Mucosa of descending colon (tissue), 3 donors: ENCODE measurements around the gene VPS41. TPM values are rescaled to one million over a fixed set of nuclear protein-coding genes. Genes with fewer than 3 reads are reported as not detected.

Source experiments
- ATAC-seq: fragments of 200-7000 bp; cut with Tn5 transposase; one replicate; pipeline ENCODE4 v1.9.1; 2020; ENCODE audit warnings: mild to moderate bottlenecking, moderate library complexity
- DNase-seq, 3 donors: peaks; one replicate each; pipeline ENCODE4 v3.0.0-alpha.2; 2020
- H3K36me3 ChIP-seq: fragments of 200-600 bp; one replicate; pipeline ENCODE4 v1.8.0; 2021; ENCODE audit warnings: low read depth, mild to moderate bottlenecking
- H3K4me1 ChIP-seq: fragments of 200-600 bp; one replicate; pipeline ENCODE4 v1.8.0; 2021; ENCODE audit warnings: low read depth, mild to moderate bottlenecking
- H3K4me3 ChIP-seq: fragments of 200-600 bp; one replicate; pipeline ENCODE4 v1.8.0; 2021; ENCODE audit warnings: mild to moderate bottlenecking
- H3K9me3 ChIP-seq: fragments of 200-600 bp; one replicate; pipeline ENCODE4 v1.8.0; 2021; ENCODE audit warnings: mild to moderate bottlenecking
- intact Hi-C, 2 donors: fragments of 100-400 bp; cut with DNase I in 1 of 2; cut with micrococcal nuclease in 1 of 2; formaldehyde crosslinking; loops; one replicate each; pipeline versions ENCODE4 v1.11.0 to v1.11.1; 2022; cut with DNase I, micrococcal nuclease
- total RNA-seq, 3 donors: library from RNA; stranded (reverse); fragmentation: NEBNext Ultra II Directional in 2 of 3; extraction: Animal tissue kit (Norgen Biotek cat#: 25700) in 2 of 3; gene quantifications; one replicate each; pipeline versions ENCODE4 v1.2.1 to v1.2.4, GENCODE V29; 2021 to 2023
- TF ChIP-seq, protein P1 (sequence below): fragments of 200-600 bp; IDR thresholded peaks from one replicate; pipeline ENCODE4 v1.8.0; 2022; ENCODE audit warnings: antibody characterized with exemption, mild to moderate bottlenecking
- donor health status: DM: no; HTN: no; CAD: no; lungs with moderate emphysema.
- donor health status: DM: no; HTN: no; CAD: no.
- donor health status: DM: no; HTN: yes; CAD: no.

VPS41 gene
- total RNA-seq, 3 donors from 2014 or later = 57.7 to 63.5 (median 63.0) TPM

DNA sequence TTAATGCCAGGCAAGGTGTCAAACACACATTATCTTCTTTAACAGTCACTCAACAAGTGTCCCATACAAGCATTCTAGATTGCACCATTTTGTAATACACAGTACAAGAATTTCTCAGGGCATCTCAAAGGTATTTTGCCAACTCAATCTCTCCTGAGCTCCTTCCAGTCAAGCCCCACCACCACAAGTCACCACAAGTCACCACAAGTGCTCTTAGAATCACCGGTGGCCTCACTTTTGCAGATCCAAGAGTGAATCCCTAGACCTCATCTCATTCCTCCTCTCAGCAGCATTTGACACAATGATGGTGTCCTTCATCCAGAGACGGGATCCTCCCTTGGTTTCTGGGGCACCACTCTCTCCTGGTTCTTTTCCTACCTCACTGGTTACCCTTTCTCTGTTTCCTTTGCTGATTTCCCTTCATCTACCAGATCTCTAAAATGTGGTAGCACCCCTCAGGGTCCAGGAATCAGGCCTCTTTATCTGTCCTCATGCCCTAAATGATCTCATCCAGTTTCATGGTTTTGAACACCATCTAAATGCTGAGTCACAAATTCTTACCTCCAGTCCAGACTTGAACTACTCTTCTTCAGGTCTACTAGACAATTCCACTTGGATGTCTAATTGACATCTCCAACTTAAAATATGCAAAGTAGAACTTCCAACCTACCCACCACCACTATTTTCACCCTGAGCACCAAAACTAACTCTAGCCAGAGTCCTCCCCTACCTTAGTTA, 26.9 kb downstream of the VPS41 start:
- no peak for ATAC-seq
- DNase-seq = no peak
- no peaks in the 10 kb centered on the region for H3K4me1 ChIP-seq
- TF ChIP-seq, protein P1, sequence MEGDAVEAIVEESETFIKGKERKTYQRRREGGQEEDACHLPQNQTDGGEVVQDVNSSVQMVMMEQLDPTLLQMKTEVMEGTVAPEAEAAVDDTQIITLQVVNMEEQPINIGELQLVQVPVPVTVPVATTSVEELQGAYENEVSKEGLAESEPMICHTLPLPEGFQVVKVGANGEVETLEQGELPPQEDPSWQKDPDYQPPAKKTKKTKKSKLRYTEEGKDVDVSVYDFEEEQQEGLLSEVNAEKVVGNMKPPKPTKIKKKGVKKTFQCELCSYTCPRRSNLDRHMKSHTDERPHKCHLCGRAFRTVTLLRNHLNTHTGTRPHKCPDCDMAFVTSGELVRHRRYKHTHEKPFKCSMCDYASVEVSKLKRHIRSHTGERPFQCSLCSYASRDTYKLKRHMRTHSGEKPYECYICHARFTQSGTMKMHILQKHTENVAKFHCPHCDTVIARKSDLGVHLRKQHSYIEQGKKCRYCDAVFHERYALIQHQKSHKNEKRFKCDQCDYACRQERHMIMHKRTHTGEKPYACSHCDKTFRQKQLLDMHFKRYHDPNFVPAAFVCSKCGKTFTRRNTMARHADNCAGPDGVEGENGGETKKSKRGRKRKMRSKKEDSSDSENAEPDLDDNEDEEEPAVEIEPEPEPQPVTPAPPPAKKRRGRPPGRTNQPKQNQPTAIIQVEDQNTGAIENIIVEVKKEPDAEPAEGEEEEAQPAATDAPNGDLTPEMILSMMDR = no peak
- intact Hi-C loops = no loop called here
- no peaks in the 10 kb centered on the region for H3K9me3 ChIP-seq
- H3K4me3 ChIP-seq = no peak overlapping the region
- no peaks in the 10 kb centered on the region for H3K36me3 ChIP-seq

DNA sequence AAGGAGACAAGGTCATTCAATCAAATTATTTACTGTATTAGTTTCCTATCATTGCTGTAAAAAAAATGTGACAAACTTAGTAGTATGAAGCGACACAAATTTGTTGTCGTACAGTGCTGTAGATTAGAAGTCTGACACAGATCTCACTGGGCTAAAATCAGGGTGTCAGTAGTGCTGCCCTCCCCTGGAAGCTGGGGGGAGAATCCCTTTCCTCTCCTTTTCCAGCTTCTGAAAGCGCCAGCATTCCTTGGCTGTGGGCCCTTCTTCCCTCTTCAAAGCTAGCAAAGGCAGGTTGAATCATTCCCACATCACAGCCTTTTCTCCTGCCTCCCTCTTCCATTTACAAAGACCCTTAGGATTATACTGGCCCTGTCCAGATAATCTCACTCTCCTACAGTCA, 28.0 kb downstream of the VPS41 start:
- H3K36me3 ChIP-seq = no peaks in the 10 kb centered on the region
- no peak for ATAC-seq
- TF ChIP-seq, protein P1 = no peak
- no peaks in the 10 kb centered on the region for H3K4me1 ChIP-seq
- DNase-seq = no peak
- no peak overlapping the region for H3K4me3 ChIP-seq
- H3K9me3 ChIP-seq = no peaks in the 10 kb centered on the region
- intact Hi-C loops = no loop called here

DNA sequence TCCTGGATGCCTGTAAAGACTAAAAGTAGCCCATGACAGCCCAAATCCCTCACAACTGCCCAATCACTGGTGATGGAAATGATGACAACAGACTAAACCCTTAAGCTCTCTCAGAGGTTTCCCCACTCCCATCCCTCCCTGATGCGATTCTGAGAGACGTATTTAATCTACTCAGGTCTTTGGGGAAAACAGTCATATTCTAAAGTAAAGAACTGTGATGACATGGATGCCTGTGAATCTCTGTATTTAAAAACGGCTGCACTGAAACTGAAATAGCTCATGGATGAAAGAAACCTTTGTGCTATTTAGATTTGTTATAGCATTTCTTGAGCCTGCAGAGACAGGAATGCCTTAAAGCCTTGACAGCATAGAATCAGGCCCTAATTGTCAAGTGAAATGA, 28.5 kb downstream of the VPS41 start:
- DNase-seq = no peak
- H3K36me3 ChIP-seq = no peaks in the 10 kb centered on the region
- no peaks in the 10 kb centered on the region for H3K4me1 ChIP-seq
- H3K9me3 ChIP-seq = no peaks in the 10 kb centered on the region
- intact Hi-C loops = no loop called here
- TF ChIP-seq, protein P1 = no peak
- ATAC-seq = no peak
- H3K4me3 ChIP-seq = no peak overlapping the region

DNA sequence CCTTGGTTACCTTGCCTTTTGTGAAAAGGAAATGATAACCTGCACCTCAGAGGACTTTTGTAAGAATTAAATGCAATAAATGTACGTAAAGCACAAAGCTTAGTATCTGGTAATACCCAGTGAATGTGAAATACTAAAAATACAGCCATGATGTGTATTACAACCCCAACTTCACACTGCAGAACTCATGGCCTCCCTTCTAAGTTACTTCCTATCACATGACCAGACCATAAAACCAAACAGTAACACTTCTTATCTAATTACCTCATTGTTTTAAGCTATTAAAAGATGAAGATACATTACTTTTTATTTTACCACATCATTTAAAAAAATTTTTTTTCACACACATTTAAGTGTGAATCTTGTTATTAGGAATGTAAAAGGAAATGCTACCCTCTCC, 29.0 kb downstream of the VPS41 start:
- no peaks in the 10 kb centered on the region for H3K9me3 ChIP-seq
- H3K4me3 ChIP-seq = no peak overlapping the region
- H3K36me3 ChIP-seq = no peaks in the 10 kb centered on the region
- intact Hi-C loops = no loop called here
- TF ChIP-seq, protein P1 = no peak
- ATAC-seq (no peak), DNase-seq (no peak)
- no peaks in the 10 kb centered on the region for H3K4me1 ChIP-seq

DNA sequence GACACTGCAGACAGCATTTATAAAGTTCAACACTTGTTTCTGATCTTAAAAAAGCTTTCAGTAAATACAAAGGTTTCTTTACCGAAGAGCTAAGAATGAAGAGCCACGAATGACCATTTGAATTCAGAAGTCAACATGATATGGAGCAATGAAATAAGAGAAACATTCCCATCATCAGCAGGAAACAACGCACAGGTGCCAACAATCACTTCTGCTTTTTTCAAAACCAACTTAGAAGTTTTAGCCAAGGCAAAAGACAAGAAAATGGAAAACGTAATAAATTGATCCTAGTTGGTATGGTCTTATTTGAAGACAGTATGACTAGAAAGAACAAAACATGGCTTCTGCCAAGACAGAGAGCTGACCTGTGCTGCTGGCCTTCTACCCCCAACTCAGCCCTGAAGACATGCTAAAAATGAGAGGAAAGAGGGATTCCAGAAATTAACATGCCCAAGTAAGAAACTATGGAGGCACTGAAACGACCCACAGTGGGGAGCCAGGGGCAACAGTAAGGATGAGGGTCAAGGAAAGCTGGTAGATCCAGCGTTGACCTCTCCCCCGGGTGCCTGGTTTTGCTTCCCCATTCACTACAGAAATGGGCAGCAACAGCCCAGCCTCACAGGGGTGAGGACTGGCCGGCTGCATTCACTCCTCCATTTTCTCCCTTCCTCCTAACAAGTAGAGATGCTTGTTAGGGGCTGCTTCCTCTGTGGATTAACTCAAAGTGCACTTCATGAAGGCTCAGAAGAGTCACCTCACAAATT, 30.1 kb downstream of the VPS41 start:
- DNase-seq = no peak
- H3K4me3 ChIP-seq = no peak overlapping the region
- no peaks in the 10 kb centered on the region for H3K4me1 ChIP-seq
- ATAC-seq = no peak
- TF ChIP-seq, protein P1 = no peak
- no peaks in the 10 kb centered on the region for H3K9me3 ChIP-seq
- intact Hi-C loops = no loop called here
- no peaks in the 10 kb centered on the region for H3K36me3 ChIP-seq
